IPS-18c (cell line): ENCODE data around the gene SNAP25.

Experiments used
- H3K4me3 ChIP-seq: 2 replicates; pipeline ENCODE4 v1.7.0; 2013; ENCODE audit warnings: low read depth, mild to moderate bottlenecking, low read length, moderate library complexity; ENCODE audit not compliant: insufficient read depth
- H3K9me3 ChIP-seq: one replicate; pipeline ENCODE4 v1.6.1; 2013; ENCODE audit warnings: mild to moderate bottlenecking, low read length, moderate library complexity; ENCODE audit not compliant: control insufficient read depth, insufficient read depth

SNAP25 gene

GRCh38 chr20:10218536-10219451, at the start of gene SNAP25:
TSS of gene SNAP25 (plus strand) at chr20:10218830. CDS start at chr20:10275492, 56,662 bp downstream.
- peak within 1 kb of the TSS; percentile 73 for H3K4me3 ChIP-seq
- H3K9me3 ChIP-seq = no peaks in the 10 kb centered on the region

GRCh38 chr20:10169752-10170151, 48.9 kb upstream of the SNAP25 start:
- H3K4me3 ChIP-seq = no peak overlapping the region

GRCh38 chr20:10170261-10170660, 48.4 kb upstream of the SNAP25 start:
- Histone ChIP-seq H3K9me3 (no peaks in the 10 kb centered on the region), H3K4me3 (no peak overlapping the region)

More at GRCh38 chr20:10169752-10170151, 48.9 kb upstream of the SNAP25 start:
- no peaks in the 10 kb centered on the region for H3K9me3 ChIP-seq

- H3K9me3 ChIP-seq = no peaks in the 10 kb centered on the region
- H3K4me3 ChIP-seq = peak overlapping the region; percentile 50
Observed at GRCh38 chr20:10171864-10172751, 46.5 kb upstream of the SNAP25 start.

GRCh38 chr20:10172998-10173655, 45.5 kb upstream of the SNAP25 start:
- H3K9me3 ChIP-seq = no peaks in the 10 kb centered on the region
- H3K4me3 ChIP-seq = no peak overlapping the region

- Histone ChIP-seq H3K4me3 (no peak overlapping the region), H3K9me3 (no peaks in the 10 kb centered on the region)
Observed at GRCh38 chr20:10174400-10174799, 44.2 kb upstream of the SNAP25 start.

- no peak overlapping the region for H3K4me3 ChIP-seq
- no peaks in the 10 kb centered on the region for H3K9me3 ChIP-seq
Observed at GRCh38 chr20:10177326-10177725, 41.3 kb upstream of the SNAP25 start.

- Histone ChIP-seq H3K4me3 (no peak overlapping the region), H3K9me3 (no peaks in the 10 kb centered on the region)
Observed at GRCh38 chr20:10178091-10178490, 40.5 kb upstream of the SNAP25 start.

GRCh38 chr20:10178727-10179313, 39.8 kb upstream of the SNAP25 start:
- Histone ChIP-seq H3K4me3 (no peak overlapping the region), H3K9me3 (no peaks in the 10 kb centered on the region)

GRCh38 chr20:10179574-10180298, 38.9 kb upstream of the SNAP25 start:
- no peak overlapping the region for H3K4me3 ChIP-seq

GRCh38 chr20:10180651-10181235, 37.9 kb upstream of the SNAP25 start:
- no peaks in the 10 kb centered on the region for H3K9me3 ChIP-seq

More at GRCh38 chr20:10179574-10180298, 38.9 kb upstream of the SNAP25 start:
- no peaks in the 10 kb centered on the region for H3K9me3 ChIP-seq

GRCh38 chr20:10185741-10186558, 32.7 kb upstream of the SNAP25 start:
- Histone ChIP-seq H3K9me3 (no peaks in the 10 kb centered on the region), H3K4me3 (no peak overlapping the region)

More at GRCh38 chr20:10180651-10181235, 37.9 kb upstream of the SNAP25 start:
- no peak overlapping the region for H3K4me3 ChIP-seq

GRCh38 chr20:10190456-10190855, 28.2 kb upstream of the SNAP25 start:
- Histone ChIP-seq H3K4me3 (no peak overlapping the region), H3K9me3 (no peaks in the 10 kb centered on the region)

- no peaks in the 10 kb centered on the region for H3K9me3 ChIP-seq
- H3K4me3 ChIP-seq = no peak overlapping the region
Observed at GRCh38 chr20:10192171-10192570, 26.5 kb upstream of the SNAP25 start.

GRCh38 chr20:10194166-10194565, 24.5 kb upstream of the SNAP25 start:
- no peak overlapping the region for H3K4me3 ChIP-seq
- no peaks in the 10 kb centered on the region for H3K9me3 ChIP-seq
